Panc1 (cell line): Measurements from ENCODE around the gene CCDC116. TPM values are rescaled to one million over a fixed set of nuclear protein-coding genes. Genes with fewer than 3 reads are reported as not detected.

Experiments
- ATAC-seq: fragments of 200-7000 bp; cut with Tn5 transposase; 2 replicates; pipeline ENCODE4 v1.9.1; 2020; ENCODE audit warnings: mild to moderate bottlenecking, moderate library complexity
- BruUV-seq: library from RNA; stranded (reverse); fragments of 400-500 nt; replicated peaks from 2 replicates; lab custom pipeline; 2021; lab: Mats Ljungman, UMichigan
- CTCF ChIA-PET: fragments of 300-600 bp; sonication (Branson Sonifier 250); formaldehyde crosslinking; loops from one replicate; lab custom pipeline; 2022; ENCODE audit warnings: antibody characterized with exemption; lab: Charles Lee
- POLR2A ChIA-PET: fragments of 300-600 bp; sonication (Branson Sonifier 250); formaldehyde crosslinking; loops from one replicate; lab custom pipeline; 2022; ENCODE audit warnings: antibody characterized with exemption; lab: Charles Lee
- DNase-seq: peaks from one replicate; pipeline ENCODE4 v3.0.0-alpha.2; 2010; ENCODE audit warnings: low read depth, low spot score
- H3K27ac ChIP-seq: 2 replicates; pipeline ENCODE4 v1.5.1; 2011; ENCODE audit warnings: mild to moderate bottlenecking, low read length, inconsistent platforms
- H3K27me3 ChIP-seq: fragments of 200-500 bp; sonication (Bioruptor generic); 2 replicates; pipeline ENCODE4 v1.6.0; 2014; ENCODE audit warnings: low read length, inconsistent platforms; ENCODE audit not compliant: control insufficient read depth, insufficient read depth
- H3K36me3 ChIP-seq: fragments of 200-500 bp; sonication (Bioruptor generic); 2 replicates; pipeline ENCODE4 v1.5.1; 2014; ENCODE audit warnings: inconsistent platforms, mild to moderate bottlenecking, low read length, moderate library complexity; ENCODE audit not compliant: control insufficient read depth, insufficient read depth
- H3K4me1 ChIP-seq: 2 replicates; pipeline ENCODE4 v1.5.1; 2011; ENCODE audit warnings: inconsistent platforms, mild to moderate bottlenecking, low read length, moderate library complexity; ENCODE audit not compliant: control insufficient read depth, insufficient read depth
- H3K4me3 ChIP-seq, 2 experiments: 2 replicates each; pipeline ENCODE4 v1.5.1; 2011 to 2012; ENCODE audit warnings: low read depth in 2 of 2, low read length in 2 of 2, mild to moderate bottlenecking in 2 of 2, inconsistent platforms in 1 of 2, moderate library complexity in 1 of 2
- H3K9me3 ChIP-seq: fragments of 200-500 bp; sonication (Bioruptor generic); 2 replicates; pipeline ENCODE4 v1.5.1; 2014; ENCODE audit warnings: low read depth, mild to moderate bottlenecking, inconsistent platforms, low read length, moderate library complexity; ENCODE audit not compliant: control insufficient read depth, insufficient read depth
- CTCF ChIP-seq: fragments of 450-650 bp; IDR thresholded peaks from 2 replicates; pipeline ENCODE4 v1.5.1; 2017; ENCODE audit warnings: mild to moderate bottlenecking
- POLR2AphosphoS5 ChIP-seq: IDR thresholded peaks from 2 replicates; pipeline ENCODE4 v1.6.1; 2012; ENCODE audit warnings: mild to moderate bottlenecking, low read depth, low read length, moderate library complexity
- REST ChIP-seq, 2 experiments: IDR thresholded peaks; 2 replicates each; pipeline ENCODE4 v1.6.1; 2011 to 2012; ENCODE audit warnings: low read depth in 2 of 2, control low read depth in 1 of 2, low read length in 1 of 2, mild to moderate bottlenecking in 1 of 2, moderate library complexity in 1 of 2; ENCODE audit not compliant: insufficient read depth in 1 of 2
- SIN3A ChIP-seq: IDR thresholded peaks from 2 replicates; pipeline ENCODE4 v1.6.1; 2012; ENCODE audit warnings: low read depth, mild to moderate bottlenecking, low read length, moderate library complexity, borderline replicate concordance; ENCODE audit not compliant: insufficient read depth
- TCF7L2 ChIP-seq: IDR thresholded peaks from 2 replicates; pipeline ENCODE4 v1.6.1; 2011; ENCODE audit warnings: mild to moderate bottlenecking, low read depth, low read length, inconsistent platforms
- in situ Hi-C: cut with HindIII; loops from 2 replicates; pipeline ENCODE4 v1.10.0; 2016; ENCODE audit warnings: low sequenced_read_pairs, low pct_unique_long_range_greater_than_20kb
- intact Hi-C: fragments of 100-400 bp; cut with micrococcal nuclease; formaldehyde crosslinking; loops from one replicate; pipeline ENCODE4 v1.10.0; 2022; ENCODE audit not compliant: unreplicated experiment
- total RNA-seq: library from RNA; stranded (reverse); gene quantifications from one replicate; pipeline ENCODE4 v1.2.1, GENCODE V29; 2021; ENCODE audit not compliant: unreplicated experiment

Gene CCDC116
- total RNA-seq, 1 experiment from 2014 or later, result not detected

DNA sequence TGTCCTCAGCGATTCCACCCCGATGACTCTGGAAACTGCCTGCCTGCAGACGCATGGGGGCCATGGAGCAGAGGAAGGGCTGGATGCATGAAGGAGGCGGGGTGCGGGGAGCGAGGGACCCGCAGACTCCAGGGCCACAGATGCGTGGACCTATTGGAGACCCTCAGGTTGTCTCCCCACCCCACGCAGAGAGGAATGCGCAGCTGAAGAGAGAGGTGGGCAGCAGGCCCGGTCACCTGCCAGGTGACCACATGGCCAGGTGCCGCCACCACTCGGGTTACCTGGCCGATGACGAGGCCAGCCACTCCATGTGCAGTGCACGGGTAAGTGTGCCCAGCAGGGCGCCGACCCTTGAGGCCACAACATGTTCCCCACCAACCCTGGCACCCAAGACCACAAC is 371 bp downstream of the CCDC116 start:
- CTCF ChIA-PET, result no interaction called here
- BruUV-seq, result no TSS peak
- POLR2A ChIA-PET, result no interaction called here

DNA sequence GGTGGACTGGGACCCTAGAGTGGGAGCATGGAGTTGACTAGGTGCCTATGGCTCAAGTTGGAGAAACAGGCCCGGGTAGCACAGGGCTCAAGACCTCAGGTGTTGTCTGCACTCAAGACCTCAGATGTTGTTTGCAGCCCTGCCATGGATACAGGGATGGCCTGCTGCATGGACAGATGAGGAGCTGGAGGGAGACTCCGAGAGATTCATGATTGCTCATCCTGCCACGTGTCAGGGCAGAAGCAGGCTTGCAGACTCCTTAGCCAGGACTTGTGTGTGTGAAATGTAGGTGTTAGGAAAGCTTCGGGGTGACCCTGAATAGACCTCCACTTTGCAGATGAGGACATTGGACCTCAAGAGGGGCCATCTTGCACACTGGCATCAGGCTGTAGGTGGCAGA is 921 bp downstream of the CCDC116 start:
- DNase-seq, result no peak
- ATAC-seq, result no peak

More for the DNA sequence above, 371 bp downstream of the CCDC116 start:
- Histone ChIP-seq H3K4me1 (peaks cover 4% of the 10 kb centered on the region), H3K9me3 (no peaks in the 10 kb centered on the region), H3K36me3 (no peaks in the 10 kb centered on the region), H3K4me3 (no peak overlapping the region), H3K27ac (no peak overlapping the region), H3K27me3 (no peaks in the 10 kb centered on the region)
- in situ Hi-C loops (no loop called here), intact Hi-C loops (no loop called here)
- DNase-seq (no peak), ATAC-seq (no peak)
- TF ChIP-seq REST (IDR thresholded peaks at IDR 0.05; ENCODE audit: insufficient read depth in 1 of 2, low read depth in 2 of 2, low read length in 1 of 2) (no peak), SIN3A (no peak), TCF7L2 (no peak), CTCF (no peak), POLR2AphosphoS5 (no peak)

More for the DNA sequence above, 921 bp downstream of the CCDC116 start:
- BruUV-seq, result no TSS peak
- Histone ChIP-seq H3K4me1 (no peaks in the 10 kb centered on the region; the same call in 1 of the 2 replicates), H3K27me3 (no peaks in the 10 kb centered on the region), H3K36me3 (no peaks in the 10 kb centered on the region), H3K4me3 (no peak overlapping the region), H3K27ac (no peak overlapping the region), H3K9me3 (no peaks in the 10 kb centered on the region)
- in situ Hi-C loops, result no loop called here
- ChIA-PET CTCF (no interaction called here), POLR2A (no interaction called here)
- intact Hi-C loops, result no loop called here
- TF ChIP-seq TCF7L2 (no peak), REST (IDR thresholded peaks at IDR 0.05; ENCODE audit: insufficient read depth in 1 of 2, low read depth in 2 of 2, low read length in 1 of 2) (no peak), CTCF (no peak), POLR2AphosphoS5 (no peak), SIN3A (no peak)
